ENCODE data around the gene TTC23L.

The TTC23L gene

DNA sequence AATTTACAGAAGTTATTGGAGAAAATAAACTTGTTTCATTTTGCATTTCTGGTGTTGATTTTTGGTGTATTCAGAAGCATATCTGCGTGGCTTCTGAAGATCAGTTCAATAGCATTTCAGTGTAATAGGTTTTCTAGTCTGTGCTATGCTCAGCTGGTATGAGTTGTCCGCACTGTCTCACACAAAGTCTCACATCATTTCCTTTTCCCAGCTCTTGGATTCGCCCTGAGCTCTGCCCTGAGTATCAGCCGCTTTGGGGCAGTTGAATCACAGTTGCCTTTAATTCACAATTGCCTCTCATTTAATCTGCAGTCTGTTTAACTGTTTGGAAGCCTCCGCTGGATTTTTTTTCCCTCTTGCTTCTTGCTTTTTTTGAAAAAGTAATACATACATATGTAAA is 6.4 kb upstream of the TTC23L start:
- H3K4me2 ChIP-seq (ENCODE audit: low read depth, low read length, poor library complexity, severe bottlenecking): no peak overlapping the region
- no peaks in the 10 kb centered on the region for H3K9me2 ChIP-seq (replicated peaks; ENCODE audit: low read depth, low read length)
- no peak overlapping the region for H2AFZ ChIP-seq (ENCODE audit: low read length)
- no peaks in the 10 kb centered on the region for H3K27me3 ChIP-seq (ENCODE audit: insufficient read depth, low read length, poor library complexity, severe bottlenecking)
- peaks cover 2% of the 10 kb centered on the region for H3K4me1 ChIP-seq (ENCODE audit: insufficient read depth, low read length, poor library complexity, severe bottlenecking)
- no peaks in the 10 kb centered on the region for H3K9me3 ChIP-seq (ENCODE audit: insufficient read depth, low read depth, low read length)
- H3F3A ChIP-seq (ENCODE audit: low read depth): no peaks in the 10 kb centered on the region
- H4K20me1 ChIP-seq (ENCODE audit: insufficient read depth, low read length, poor library complexity, severe bottlenecking): no peaks in the 10 kb centered on the region
- no peaks in the 10 kb centered on the region for H3K79me2 ChIP-seq (ENCODE audit: insufficient read depth, low read length)
- no peak overlapping the region for H3K4me3 ChIP-seq (ENCODE audit: low read length, poor library complexity, severe bottlenecking)
- H3K36me3 ChIP-seq (ENCODE audit: insufficient read depth, low read length): peaks cover 13% of the 10 kb centered on the region; the same call in 1 of the 2 replicates
- TF ChIP-seq EZH2phosphoT487 (IDR thresholded peaks at IDR 0.05; ENCODE audit: borderline replicate concordance): no peak
- TF ChIP-seq, protein P1, sequence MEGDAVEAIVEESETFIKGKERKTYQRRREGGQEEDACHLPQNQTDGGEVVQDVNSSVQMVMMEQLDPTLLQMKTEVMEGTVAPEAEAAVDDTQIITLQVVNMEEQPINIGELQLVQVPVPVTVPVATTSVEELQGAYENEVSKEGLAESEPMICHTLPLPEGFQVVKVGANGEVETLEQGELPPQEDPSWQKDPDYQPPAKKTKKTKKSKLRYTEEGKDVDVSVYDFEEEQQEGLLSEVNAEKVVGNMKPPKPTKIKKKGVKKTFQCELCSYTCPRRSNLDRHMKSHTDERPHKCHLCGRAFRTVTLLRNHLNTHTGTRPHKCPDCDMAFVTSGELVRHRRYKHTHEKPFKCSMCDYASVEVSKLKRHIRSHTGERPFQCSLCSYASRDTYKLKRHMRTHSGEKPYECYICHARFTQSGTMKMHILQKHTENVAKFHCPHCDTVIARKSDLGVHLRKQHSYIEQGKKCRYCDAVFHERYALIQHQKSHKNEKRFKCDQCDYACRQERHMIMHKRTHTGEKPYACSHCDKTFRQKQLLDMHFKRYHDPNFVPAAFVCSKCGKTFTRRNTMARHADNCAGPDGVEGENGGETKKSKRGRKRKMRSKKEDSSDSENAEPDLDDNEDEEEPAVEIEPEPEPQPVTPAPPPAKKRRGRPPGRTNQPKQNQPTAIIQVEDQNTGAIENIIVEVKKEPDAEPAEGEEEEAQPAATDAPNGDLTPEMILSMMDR (conservative IDR thresholded peaks at IDR 0.05; ENCODE audit: low read length): no peak
- H3K9ac ChIP-seq (ENCODE audit: low read depth, low read length, poor library complexity, severe bottlenecking): no peak overlapping the region

DNA sequence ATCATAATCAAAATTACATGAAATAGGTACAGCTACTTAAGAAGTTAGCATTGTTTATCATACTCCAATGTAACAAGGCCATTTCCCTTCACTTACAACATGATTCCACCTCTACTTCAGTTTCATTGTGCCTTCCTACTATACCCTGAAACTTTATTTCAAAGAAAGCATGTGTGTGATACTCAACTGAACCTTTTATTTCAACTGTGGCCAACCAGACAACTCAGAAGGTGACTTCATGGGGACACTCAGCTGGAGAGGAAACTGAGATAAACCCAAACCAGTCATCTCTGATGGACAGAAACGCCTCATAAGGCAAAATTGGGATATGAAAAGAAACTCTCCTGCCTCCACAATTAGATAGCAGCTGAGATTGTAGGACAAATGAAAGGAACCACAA is 5.9 kb upstream of the TTC23L start:
- Histone ChIP-seq H3K79me2 (ENCODE audit: insufficient read depth, low read length) (no peaks in the 10 kb centered on the region), H3K27me3 (ENCODE audit: insufficient read depth, low read length, poor library complexity, severe bottlenecking) (no peaks in the 10 kb centered on the region), H3F3A (ENCODE audit: low read depth) (no peaks in the 10 kb centered on the region), H2AFZ (ENCODE audit: low read length) (no peak overlapping the region), H4K20me1 (ENCODE audit: insufficient read depth, low read length, poor library complexity, severe bottlenecking) (no peaks in the 10 kb centered on the region), H3K9me3 (ENCODE audit: insufficient read depth, low read depth, low read length) (no peaks in the 10 kb centered on the region), H3K9me2 (replicated peaks; ENCODE audit: low read depth, low read length) (no peaks in the 10 kb centered on the region), H3K36me3 (ENCODE audit: insufficient read depth, low read length) (peaks cover 11% of the 10 kb centered on the region; the same call in 1 of the 2 replicates), H3K9ac (ENCODE audit: low read depth, low read length, poor library complexity, severe bottlenecking) (no peak overlapping the region), H3K4me3 (ENCODE audit: low read length, poor library complexity, severe bottlenecking) (no peak overlapping the region), H3K4me2 (ENCODE audit: low read depth, low read length, poor library complexity, severe bottlenecking) (no peak overlapping the region), H3K4me1 (ENCODE audit: insufficient read depth, low read length, poor library complexity, severe bottlenecking) (peaks cover 8% of the 10 kb centered on the region)
- TF ChIP-seq EZH2phosphoT487 (IDR thresholded peaks at IDR 0.05; ENCODE audit: borderline replicate concordance): no peak
- TF ChIP-seq, protein P1 (conservative IDR thresholded peaks at IDR 0.05; ENCODE audit: low read length): no peak

DNA sequence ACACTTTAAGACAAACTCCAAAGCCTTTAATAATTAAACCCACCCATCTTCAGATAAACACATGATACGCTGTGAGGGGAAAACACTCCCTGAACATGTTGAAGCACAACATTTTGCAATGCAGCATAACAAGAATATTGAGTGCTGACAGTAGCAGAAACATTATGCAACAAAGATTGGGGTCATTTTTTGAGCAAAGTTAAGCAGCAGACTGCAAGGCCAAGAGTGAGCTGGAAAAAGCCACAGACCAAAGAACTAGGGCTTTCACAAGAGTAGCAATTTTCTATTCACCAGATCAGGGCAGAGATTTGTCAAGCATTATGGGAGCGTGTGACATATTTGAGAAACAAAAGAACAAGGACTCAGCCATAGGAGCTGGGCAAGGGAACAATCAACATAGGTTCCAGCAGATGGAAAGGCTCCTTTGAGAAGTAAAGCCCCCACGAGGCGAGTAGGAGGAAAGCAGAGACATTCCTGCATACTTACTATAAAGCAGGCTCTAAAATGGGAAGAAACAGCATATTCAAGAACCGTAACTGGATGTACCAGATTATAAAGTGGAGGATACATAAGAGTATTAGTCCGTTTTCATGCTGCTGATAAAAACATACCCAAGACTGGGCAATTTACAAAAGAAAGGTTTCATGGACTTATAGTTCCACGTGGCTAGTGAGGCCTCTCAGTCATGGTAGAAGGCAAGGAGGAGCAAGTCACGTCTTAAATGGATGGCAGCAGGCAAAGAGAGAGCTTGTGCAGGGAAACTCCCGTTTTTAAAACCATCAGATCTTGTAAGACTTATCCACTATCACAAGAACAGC is 4.8 kb upstream of the TTC23L start:
- peaks cover 13% of the 10 kb centered on the region for H3K4me1 ChIP-seq (ENCODE audit: insufficient read depth, low read length, poor library complexity, severe bottlenecking)
- no peaks in the 10 kb centered on the region for H4K20me1 ChIP-seq (ENCODE audit: insufficient read depth, low read length, poor library complexity, severe bottlenecking)
- TF ChIP-seq EZH2phosphoT487 (IDR thresholded peaks at IDR 0.05; ENCODE audit: borderline replicate concordance): no peak
- TF ChIP-seq, protein P1 (conservative IDR thresholded peaks at IDR 0.05; ENCODE audit: low read length): no peak
- H3K4me3 ChIP-seq (ENCODE audit: low read length, poor library complexity, severe bottlenecking): no peak overlapping the region
- H3K9ac ChIP-seq (ENCODE audit: low read depth, low read length, poor library complexity, severe bottlenecking): no peak overlapping the region
- peaks cover 11% of the 10 kb centered on the region; the same call in 1 of the 2 replicates for H3K36me3 ChIP-seq (ENCODE audit: insufficient read depth, low read length)
- H3K4me2 ChIP-seq (ENCODE audit: low read depth, low read length, poor library complexity, severe bottlenecking): no peak overlapping the region
- H2AFZ ChIP-seq (ENCODE audit: low read length): no peak overlapping the region
- no peaks in the 10 kb centered on the region for H3K9me3 ChIP-seq (ENCODE audit: insufficient read depth, low read depth, low read length)
- H3K79me2 ChIP-seq (ENCODE audit: insufficient read depth, low read length): no peaks in the 10 kb centered on the region
- H3F3A ChIP-seq (ENCODE audit: low read depth): no peaks in the 10 kb centered on the region
- no peaks in the 10 kb centered on the region for H3K27me3 ChIP-seq (ENCODE audit: insufficient read depth, low read length, poor library complexity, severe bottlenecking)
- no peaks in the 10 kb centered on the region for H3K9me2 ChIP-seq (replicated peaks; ENCODE audit: low read depth, low read length)
